Adrenal gland (tissue), 12 donors: ENCODE measurements around the gene FAM78B. TPM values are rescaled to one million over a fixed set of nuclear protein-coding genes. Genes with fewer than 3 reads are reported as not detected.

Source experiments
- DNase-seq, 7 donors: peaks; one replicate each; pipeline ENCODE4 v3.0.0-alpha.2; 2019 to 2020
- H3K27ac ChIP-seq, 5 donors: fragments of 200-600 bp; sonication (generic) in 4 of 5; 1 replicate in 3 of 5; 2 replicates in 2 of 5; pipeline versions ENCODE4 v1.5.1 to v1.8.0; 2016 to 2020; ENCODE audit warnings: mild to moderate bottlenecking in 1 of 5
- H3K27me3 ChIP-seq: fragments of 200-600 bp; 2 replicates; pipeline ENCODE4 v1.8.0; 2021
- H3K36me3 ChIP-seq, 2 donors: fragments of 200-600 bp; replicated peaks in 1 of 2; 1 replicate in 1 of 2; 2 replicates in 1 of 2; pipeline versions ENCODE4 v1.5.1 to v1.8.0; 2018 to 2022
- H3K4me1 ChIP-seq, 2 donors: fragments of 200-600 bp; replicated peaks in 1 of 2; 1 replicate in 1 of 2; 2 replicates in 1 of 2; pipeline versions ENCODE4 v1.5.1 to v1.8.0; 2018 to 2021
- H3K4me3 ChIP-seq, 4 donors: fragments of 200-600 bp; sonication (generic) in 3 of 4; one replicate each; pipeline ENCODE4 v1.5.1; 2016 to 2018
- H3K9me3 ChIP-seq, 3 donors: fragments of 200-600 bp; sonication (generic) in 1 of 3; replicated peaks in 1 of 3; 1 replicate in 2 of 3; 2 replicates in 1 of 3; pipeline versions ENCODE4 v1.5.1 to v1.8.0; 2016 to 2021
- POLR2A ChIP-seq, 2 donors: fragments of 450-650 bp; IDR thresholded peaks; one replicate each; pipeline ENCODE4 v1.6.1; 2017; ENCODE audit warnings: antibody characterized with exemption in 2 of 2, mild to moderate bottlenecking in 2 of 2, moderate library complexity in 1 of 2
- WGBS, 4 donors: extraction: QIAGEN DNeasy Blood & Tissue Kit in 2 of 4; methylation state at CpG; one replicate each; pipeline versions ENCODE4 v1.1.5 to v1.1.7; 2013 to 2017; 5-methylcytosine and 5-hydroxymethylcytosine counted together
- intact Hi-C, 2 donors: fragments of 100-400 bp; cut with DNase I; formaldehyde crosslinking; loops; one replicate each; pipeline versions ENCODE4 v1.14.1 to v1.15.0; 2022 to 2023
- polyA plus RNA-seq, 3 donors: library from polyadenylated mRNA; stranded (reverse); fragments of 200-250 nt in 2 of 3; fragments of 350-450 nt in 1 of 3; fragmentation: Illumina TruSeq in 1 of 3; extraction: RNeasy Lipid Tissue Mini Kit (QIAGEN cat#74804) in 1 of 3; gene quantifications; one replicate each; pipeline ENCODE4 v1.2.3, GENCODE V29; 2013 to 2014
- total RNA-seq, 9 donors: library from RNA; depleted of rRNA in 4 of 9; stranded (reverse); fragments of >200 nt in 4 of 9; fragments of 120-200 nt in 1 of 9; fragmentation: NEBNext Ultra II Directional in 1 of 9; extraction: Animal tissue kit (Norgen Biotek cat#: 25700) in 1 of 9; gene quantifications; one replicate each; pipeline versions ENCODE4 v1.1.0 to v1.2.4, GENCODE V29; 2013 to 2023
- TF ChIP-seq, protein P1 (sequence below), 6 experiments: fragments of 450-650 bp in 4 of 6; fragments of 200-600 bp in 2 of 6; sonication (generic) in 1 of 6; IDR thresholded peaks; 1 replicate in 5 of 6; 2 replicates in 1 of 6; pipeline versions ENCODE4 v1.5.1 to v1.8.0; 2016 to 2021; ENCODE audit warnings: antibody characterized with exemption in 6 of 6, mild to moderate bottlenecking in 2 of 6, moderate library complexity in 1 of 6
- donor health status: healthy with polysubstance abuse.
- donor health status: Bipolar disorder and iron deficiency.
- donor health status: DM: yes; HTN: yes; CAD: no.
- donor health status: DM: no; HTN: no; CAD: no.
- donor health status: DM: no; HTN: no; CAD: no.
- donor health status: DM: yes; HTN: yes; CAD: no.

The FAM78B gene
- total and polyA plus RNA-seq, 12 donors: 0.28 to 3.5 (median 0.98) TPM

DNA sequence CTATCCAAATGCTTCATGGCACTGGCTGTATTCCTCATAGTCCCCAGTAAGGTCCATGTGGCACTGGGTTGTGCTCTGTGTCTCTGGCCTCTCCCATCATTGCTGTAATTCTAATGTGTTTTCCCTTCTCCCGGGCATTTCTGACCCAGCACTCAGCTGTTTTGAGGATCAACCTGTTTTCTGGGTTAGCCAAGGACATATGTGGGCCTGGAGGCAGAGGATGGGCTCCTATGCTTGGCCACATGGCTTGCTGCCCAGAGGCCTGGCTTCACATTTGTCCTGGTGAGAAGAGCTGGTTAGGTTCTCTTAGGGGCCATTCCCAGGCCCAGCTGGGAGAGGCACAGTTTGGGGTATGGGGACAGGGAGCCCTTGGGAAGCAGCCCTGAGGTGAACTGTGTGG lies 103.1 kb downstream of the FAM78B start:
- TF ChIP-seq POLR2A (IDR thresholded peaks at IDR 0.05): no peak
- TF ChIP-seq, protein P1, sequence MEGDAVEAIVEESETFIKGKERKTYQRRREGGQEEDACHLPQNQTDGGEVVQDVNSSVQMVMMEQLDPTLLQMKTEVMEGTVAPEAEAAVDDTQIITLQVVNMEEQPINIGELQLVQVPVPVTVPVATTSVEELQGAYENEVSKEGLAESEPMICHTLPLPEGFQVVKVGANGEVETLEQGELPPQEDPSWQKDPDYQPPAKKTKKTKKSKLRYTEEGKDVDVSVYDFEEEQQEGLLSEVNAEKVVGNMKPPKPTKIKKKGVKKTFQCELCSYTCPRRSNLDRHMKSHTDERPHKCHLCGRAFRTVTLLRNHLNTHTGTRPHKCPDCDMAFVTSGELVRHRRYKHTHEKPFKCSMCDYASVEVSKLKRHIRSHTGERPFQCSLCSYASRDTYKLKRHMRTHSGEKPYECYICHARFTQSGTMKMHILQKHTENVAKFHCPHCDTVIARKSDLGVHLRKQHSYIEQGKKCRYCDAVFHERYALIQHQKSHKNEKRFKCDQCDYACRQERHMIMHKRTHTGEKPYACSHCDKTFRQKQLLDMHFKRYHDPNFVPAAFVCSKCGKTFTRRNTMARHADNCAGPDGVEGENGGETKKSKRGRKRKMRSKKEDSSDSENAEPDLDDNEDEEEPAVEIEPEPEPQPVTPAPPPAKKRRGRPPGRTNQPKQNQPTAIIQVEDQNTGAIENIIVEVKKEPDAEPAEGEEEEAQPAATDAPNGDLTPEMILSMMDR (IDR thresholded peaks at IDR 0.05): no peak
- intact Hi-C loops: no loop called here
- WGBS, 4 donors: 58 to 65% (median 60%) methylated on average over 1 of the region's 1 CpG

DNA sequence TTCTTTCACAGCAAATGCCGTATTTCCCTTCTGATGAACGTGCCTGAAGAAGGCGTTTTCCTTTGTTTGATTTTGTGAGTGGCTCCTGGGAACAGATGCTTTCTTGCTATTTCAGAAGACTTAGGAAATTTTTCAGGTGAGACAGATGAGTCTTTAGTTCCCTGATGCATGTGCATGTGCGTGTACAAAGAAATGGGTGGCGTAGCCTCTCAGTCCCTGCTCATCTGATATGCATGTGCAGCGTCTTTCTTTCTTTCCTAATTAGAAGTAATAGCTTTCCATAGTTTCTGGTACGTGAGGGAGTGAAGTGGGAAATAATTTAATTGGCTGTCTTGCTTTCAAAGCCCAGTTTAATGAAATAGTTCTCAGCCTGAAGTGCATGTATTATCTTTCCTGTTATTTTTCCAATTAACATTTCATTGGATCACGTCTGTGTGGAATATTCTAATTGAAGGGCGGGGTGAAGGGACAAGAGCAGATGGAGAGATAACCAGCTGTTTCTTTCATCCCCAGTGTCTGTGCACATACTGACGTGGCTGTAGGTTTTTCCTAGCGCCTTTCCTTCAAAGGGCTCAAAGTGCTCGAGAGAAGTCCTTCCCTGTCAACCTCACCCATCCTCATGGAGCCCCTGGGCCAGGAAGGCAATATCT lies 104.3 kb downstream of the FAM78B start:
- no peaks in the 10 kb centered on the region for H3K36me3 ChIP-seq
- no peak overlapping the region for H3K4me3 ChIP-seq
- H3K27me3 ChIP-seq: no peaks in the 10 kb centered on the region
- WGBS, 4 donors: 62 to 69% (median 67%) methylated on average over 12 of the region's 12 CpGs
- no peak overlapping the region for H3K27ac ChIP-seq
- DNase-seq: no peak
- H3K4me1 ChIP-seq: no peaks in the 10 kb centered on the region
- intact Hi-C loops: no loop called here
- TF ChIP-seq, protein P1 (IDR thresholded peaks at IDR 0.05): no peak
- no peak for TF ChIP-seq POLR2A (IDR thresholded peaks at IDR 0.05)
- H3K9me3 ChIP-seq: no peaks in the 10 kb centered on the region

More for the DNA sequence above, 103.1 kb downstream of the FAM78B start:
- H3K4me1 ChIP-seq: no peaks in the 10 kb centered on the region
- no peaks in the 10 kb centered on the region for H3K9me3 ChIP-seq
- H3K27me3 ChIP-seq: no peaks in the 10 kb centered on the region
- no peak overlapping the region for H3K4me3 ChIP-seq
- DNase-seq: no peak
- H3K36me3 ChIP-seq: no peaks in the 10 kb centered on the region
- H3K27ac ChIP-seq: no peak overlapping the region

DNA sequence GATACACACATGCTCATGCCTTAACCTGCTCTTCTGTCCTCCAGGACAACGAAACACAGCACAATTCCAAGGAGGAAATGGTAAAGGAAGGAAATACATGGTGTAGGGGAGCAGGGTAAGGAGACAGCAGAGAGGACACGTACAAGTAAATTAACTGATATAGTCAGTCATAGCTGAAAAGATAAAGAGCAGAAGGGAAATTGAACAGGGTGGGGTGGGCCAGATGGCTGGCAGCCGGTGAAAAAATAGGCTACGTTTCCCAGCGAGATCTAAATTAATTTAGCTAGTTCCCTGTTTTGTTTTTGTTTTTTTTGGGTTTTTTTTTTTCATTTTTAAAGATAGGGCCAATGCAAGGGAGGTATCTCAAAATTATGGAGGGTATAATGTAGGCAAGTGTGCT lies 109.2 kb downstream of the FAM78B start:
- Histone ChIP-seq H3K27ac (no peak overlapping the region), H3K4me3 (no peak overlapping the region), H3K4me1 (no peaks in the 10 kb centered on the region), H3K9me3 (no peaks in the 10 kb centered on the region), H3K27me3 (no peaks in the 10 kb centered on the region), H3K36me3 (no peaks in the 10 kb centered on the region)
- DNase-seq: no peak
- no peak for TF ChIP-seq POLR2A (IDR thresholded peaks at IDR 0.05)
- TF ChIP-seq, protein P1 (IDR thresholded peaks at IDR 0.05): no peak
- intact Hi-C loops: no loop called here
- WGBS, 4 donors: 45 to 63% (median 48%) methylated on average over 5 of the region's 5 CpGs

DNA sequence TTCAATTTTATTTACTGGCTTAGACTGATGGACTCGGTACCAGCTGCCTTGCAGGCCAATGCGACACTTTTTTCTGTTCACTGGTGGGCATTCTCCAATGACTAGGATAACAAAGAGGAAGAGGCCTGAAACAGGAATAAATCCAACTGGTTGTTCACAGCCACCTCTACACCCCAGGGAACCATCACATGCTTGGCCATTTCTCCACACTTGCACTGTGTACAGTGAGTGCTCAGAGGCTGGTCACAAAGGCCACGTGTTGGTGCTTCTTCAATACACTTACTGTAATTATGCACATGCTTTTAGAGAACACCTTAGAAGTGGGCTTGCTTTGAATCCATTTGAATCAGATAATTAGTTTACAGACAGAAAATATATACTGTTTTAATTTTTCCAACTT lies 113.4 kb downstream of the FAM78B start:
- Histone ChIP-seq H3K27ac (no peak overlapping the region), H3K27me3 (no peaks in the 10 kb centered on the region), H3K9me3 (no peaks in the 10 kb centered on the region), H3K4me1 (no peaks in the 10 kb centered on the region), H3K36me3 (no peaks in the 10 kb centered on the region), H3K4me3 (no peak overlapping the region)
- intact Hi-C loops: no loop called here
- DNase-seq: no peak
- TF ChIP-seq, protein P1 (IDR thresholded peaks at IDR 0.05): no peak
- no peak for TF ChIP-seq POLR2A (IDR thresholded peaks at IDR 0.05)
- WGBS, 4 donors: 81 to 86% (median 84%) methylated on average over 3 of the region's 3 CpGs
